Stomach (tissue), 4 donors: ENCODE measurements around the gene APBA1.

Experiments
- EP300 ChIP-seq: sonication (generic); formaldehyde crosslinking; IDR thresholded peaks from one replicate; pipeline ENCODE4 v1.6.1; 2017; ENCODE audit warnings: antibody characterized with exemption
- POLR2A ChIP-seq, 4 donors: fragments of 450-650 bp; IDR thresholded peaks; one replicate each; pipeline ENCODE4 v1.6.1; 2016; ENCODE audit warnings: antibody characterized with exemption in 4 of 4, control low read depth in 2 of 4, mild to moderate bottlenecking in 1 of 4, moderate library complexity in 1 of 4
- TF ChIP-seq, protein P1 (sequence below), 7 experiments: fragments of 450-650 bp in 4 of 7; fragments of 200-600 bp in 3 of 7; sonication (generic) in 3 of 7; IDR thresholded peaks; one replicate each; pipeline ENCODE4 v1.5.1; 2016 to 2019; ENCODE audit warnings: antibody characterized with exemption in 7 of 7, control low read depth in 2 of 7, mild to moderate bottlenecking in 1 of 7

GRCh38 chr9:69468380-69468779 is 203.8 kb downstream of the APBA1 start:
- TF ChIP-seq, protein P1, sequence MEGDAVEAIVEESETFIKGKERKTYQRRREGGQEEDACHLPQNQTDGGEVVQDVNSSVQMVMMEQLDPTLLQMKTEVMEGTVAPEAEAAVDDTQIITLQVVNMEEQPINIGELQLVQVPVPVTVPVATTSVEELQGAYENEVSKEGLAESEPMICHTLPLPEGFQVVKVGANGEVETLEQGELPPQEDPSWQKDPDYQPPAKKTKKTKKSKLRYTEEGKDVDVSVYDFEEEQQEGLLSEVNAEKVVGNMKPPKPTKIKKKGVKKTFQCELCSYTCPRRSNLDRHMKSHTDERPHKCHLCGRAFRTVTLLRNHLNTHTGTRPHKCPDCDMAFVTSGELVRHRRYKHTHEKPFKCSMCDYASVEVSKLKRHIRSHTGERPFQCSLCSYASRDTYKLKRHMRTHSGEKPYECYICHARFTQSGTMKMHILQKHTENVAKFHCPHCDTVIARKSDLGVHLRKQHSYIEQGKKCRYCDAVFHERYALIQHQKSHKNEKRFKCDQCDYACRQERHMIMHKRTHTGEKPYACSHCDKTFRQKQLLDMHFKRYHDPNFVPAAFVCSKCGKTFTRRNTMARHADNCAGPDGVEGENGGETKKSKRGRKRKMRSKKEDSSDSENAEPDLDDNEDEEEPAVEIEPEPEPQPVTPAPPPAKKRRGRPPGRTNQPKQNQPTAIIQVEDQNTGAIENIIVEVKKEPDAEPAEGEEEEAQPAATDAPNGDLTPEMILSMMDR (IDR thresholded peaks at IDR 0.05), result no peak
- no peak for TF ChIP-seq POLR2A (IDR thresholded peaks at IDR 0.05)
- TF ChIP-seq EP300, result no peak
